ENCODE data around the gene PLPP1. TPM values are rescaled to one million over a fixed set of nuclear protein-coding genes. Genes with fewer than 3 reads are reported as not detected.

The PLPP1 gene
- polyA plus RNA-seq (2013, experiment 1 of 2): 45.6 TPM
- 48.1 TPM for polyA plus RNA-seq (2013, experiment 2 of 2)

GRCh38 chr5:55534436-55535198, at the start of gene PLPP1:
Gene PLPP1 (minus strand): TSS chr5:55534964. CDS start chr5:55534629, 335 bp downstream.
- Histone ChIP-seq H3K79me1 (replicated peaks; ENCODE audit: low read length, poor library complexity, severe bottlenecking) (peaks cover 6% of the 10 kb centered on the region), H3K4ac (ENCODE audit: low read depth in 1 of 2, low read length in 2 of 2) (peak within 1 kb of the TSS; percentile 3 to 93), H3K18ac (ENCODE audit: low read depth in 1 of 2, low read length in 2 of 2) (peak within 1 kb of the TSS; percentile 49 to 99), H3K4me3 (ENCODE audit: insufficient read depth in 1 of 2, low read depth in 1 of 2, low read length in 2 of 2) (peak within 1 kb of the TSS; percentile 85 to 91), H2AK5ac (ENCODE audit: low read length, severe bottlenecking) (no peak within 1 kb of the TSS), H3K9me3 (ENCODE audit: control insufficient read depth, low read length) (no peaks in the 10 kb centered on the region), H3K9ac (ENCODE audit: low read length) (peak within 1 kb of the TSS; percentile 79), H4K91ac (ENCODE audit: low read length) (peak within 1 kb of the TSS; percentile 31), H2BK15ac (ENCODE audit: low read depth, poor library complexity, severe bottlenecking) (no peak within 1 kb of the TSS), H3K27me3 (ENCODE audit: control insufficient read depth in 1 of 2, insufficient read depth in 1 of 2, low read length in 2 of 2) (no peaks in the 10 kb centered on the region), H2AFZ (ENCODE audit: low read depth, low read length) (peak within 1 kb of the TSS; percentile 98), H2BK120ac (ENCODE audit: low read depth, low read length) (peak within 1 kb of the TSS; percentile 12), H3K4me2 (ENCODE audit: low read length, poor library complexity, severe bottlenecking) (peak within 1 kb of the TSS; percentile 77), H2BK12ac (ENCODE audit: low read length in 2 of 2) (peak within 1 kb of the TSS in 1 of 2 experiments; percentile 97), H2BK5ac (ENCODE audit: low read depth, low read length, poor library complexity, severe bottlenecking) (peak within 1 kb of the TSS; percentile 60), H4K8ac (ENCODE audit: low read length) (peak within 1 kb of the TSS; percentile 20), H3K36me3 (ENCODE audit: control insufficient read depth in 1 of 2, insufficient read depth in 2 of 2, low read depth in 1 of 2, low read length in 2 of 2) (peaks cover 0 to 3% of the 10 kb centered on the region in 2 experiments), H3K23ac (ENCODE audit: low read length in 2 of 2) (peak within 1 kb of the TSS in 1 of 2 experiments; percentile 93), H3K4me1 (ENCODE audit: control insufficient read depth, insufficient read depth, low read depth, low read length) (peaks cover 2% of the 10 kb centered on the region), H3K27ac (ENCODE audit: low read length, poor library complexity, severe bottlenecking) (peak within 1 kb of the TSS; percentile 59), H3K14ac (ENCODE audit: low read length in 2 of 2) (peak within 1 kb of the TSS in 1 of 2 experiments; percentile 96)
- WGBS: under 1% methylated on average over 86 of the region's 91 CpGs
- DNase-seq: peak; percentile 92

- Histone ChIP-seq H2BK12ac (ENCODE audit: low read length in 2 of 2) (peak overlapping the region in 1 of 2 experiments; percentile 18), H3K4ac (ENCODE audit: low read depth in 1 of 2, low read length in 2 of 2) (peak overlapping the region in 1 of 2 experiments; percentile 81), H2BK15ac (ENCODE audit: low read depth, poor library complexity, severe bottlenecking) (no peak overlapping the region), H3K23ac (ENCODE audit: low read length in 2 of 2) (no peak overlapping the region), H3K4me1 (ENCODE audit: control insufficient read depth, insufficient read depth, low read depth, low read length) (no peaks in the 10 kb centered on the region), H2BK120ac (ENCODE audit: low read depth, low read length) (no peak overlapping the region), H3K18ac (ENCODE audit: low read depth in 1 of 2, low read length in 2 of 2) (peak overlapping the region in 1 of 2 experiments; percentile 6), H3K4me3 (ENCODE audit: insufficient read depth in 1 of 2, low read depth in 1 of 2, low read length in 2 of 2) (no peak overlapping the region), H2AK5ac (ENCODE audit: low read length, severe bottlenecking) (no peak overlapping the region), H2BK5ac (ENCODE audit: low read depth, low read length, poor library complexity, severe bottlenecking) (no peak overlapping the region), H3K9me3 (ENCODE audit: control insufficient read depth, low read length) (no peaks in the 10 kb centered on the region), H3K9ac (ENCODE audit: low read length) (no peak overlapping the region), H3K79me1 (replicated peaks; ENCODE audit: low read length, poor library complexity, severe bottlenecking) (no peaks in the 10 kb centered on the region), H3K4me2 (ENCODE audit: low read length, poor library complexity, severe bottlenecking) (no peak overlapping the region), H3K27me3 (ENCODE audit: control insufficient read depth in 1 of 2, insufficient read depth in 1 of 2, low read length in 2 of 2) (no peaks in the 10 kb centered on the region), H3K14ac (ENCODE audit: low read length in 2 of 2) (no peak overlapping the region), H4K8ac (ENCODE audit: low read length) (no peak overlapping the region), H2AFZ (ENCODE audit: low read depth, low read length) (no peak overlapping the region), H3K36me3 (ENCODE audit: control insufficient read depth in 1 of 2, insufficient read depth in 2 of 2, low read depth in 1 of 2, low read length in 2 of 2) (no peaks in the 10 kb centered on the region), H4K91ac (ENCODE audit: low read length) (no peak overlapping the region), H3K27ac (ENCODE audit: low read length, poor library complexity, severe bottlenecking) (no peak overlapping the region)
- no peak for DNase-seq
- WGBS: 94% methylated on average over 6 of the region's 9 CpGs
These were observed 48.8 kb upstream of the PLPP1 start for GRCh38 chr5:55583578-55583977.

GRCh38 chr5:55582256-55582655, 47.5 kb upstream of the PLPP1 start:
- no peak overlapping the region for H3K14ac ChIP-seq (ENCODE audit: low read length in 2 of 2)
- no peak overlapping the region for H2BK12ac ChIP-seq (ENCODE audit: low read length in 2 of 2)
- H2BK5ac ChIP-seq (ENCODE audit: low read depth, low read length, poor library complexity, severe bottlenecking): no peak overlapping the region
- no peak overlapping the region for H4K8ac ChIP-seq (ENCODE audit: low read length)
- H3K9ac ChIP-seq (ENCODE audit: low read length): no peak overlapping the region
- no peaks in the 10 kb centered on the region for H3K9me3 ChIP-seq (ENCODE audit: control insufficient read depth, low read length)
- H3K36me3 ChIP-seq (ENCODE audit: control insufficient read depth in 1 of 2, insufficient read depth in 2 of 2, low read depth in 1 of 2, low read length in 2 of 2): no peaks in the 10 kb centered on the region
- WGBS: 89% methylated on average over 2 of the region's 2 CpGs
- no peak overlapping the region for H3K4me2 ChIP-seq (ENCODE audit: low read length, poor library complexity, severe bottlenecking)
- no peak overlapping the region for H3K18ac ChIP-seq (ENCODE audit: low read depth in 1 of 2, low read length in 2 of 2)
- no peaks in the 10 kb centered on the region for H3K27me3 ChIP-seq (ENCODE audit: control insufficient read depth in 1 of 2, insufficient read depth in 1 of 2, low read length in 2 of 2)
- H2BK120ac ChIP-seq (ENCODE audit: low read depth, low read length): no peak overlapping the region
- no peak overlapping the region for H3K27ac ChIP-seq (ENCODE audit: low read length, poor library complexity, severe bottlenecking)
- H4K91ac ChIP-seq (ENCODE audit: low read length): no peak overlapping the region
- H3K4ac ChIP-seq (ENCODE audit: low read depth in 1 of 2, low read length in 2 of 2): no peak overlapping the region
- no peak overlapping the region for H2BK15ac ChIP-seq (ENCODE audit: low read depth, poor library complexity, severe bottlenecking)
- no peak for DNase-seq
- no peaks in the 10 kb centered on the region for H3K79me1 ChIP-seq (replicated peaks; ENCODE audit: low read length, poor library complexity, severe bottlenecking)
- no peaks in the 10 kb centered on the region for H3K4me1 ChIP-seq (ENCODE audit: control insufficient read depth, insufficient read depth, low read depth, low read length)
- no peak overlapping the region for H3K23ac ChIP-seq (ENCODE audit: low read length in 2 of 2)
- no peak overlapping the region for H3K4me3 ChIP-seq (ENCODE audit: insufficient read depth in 1 of 2, low read depth in 1 of 2, low read length in 2 of 2)
- no peak overlapping the region for H2AK5ac ChIP-seq (ENCODE audit: low read length, severe bottlenecking)
- no peak overlapping the region for H2AFZ ChIP-seq (ENCODE audit: low read depth, low read length)

GRCh38 chr5:55580042-55580441, 45.3 kb upstream of the PLPP1 start:
- Histone ChIP-seq H3K23ac (ENCODE audit: low read length in 2 of 2) (no peak overlapping the region), H2BK5ac (ENCODE audit: low read depth, low read length, poor library complexity, severe bottlenecking) (no peak overlapping the region), H3K36me3 (ENCODE audit: control insufficient read depth in 1 of 2, insufficient read depth in 2 of 2, low read depth in 1 of 2, low read length in 2 of 2) (no peaks in the 10 kb centered on the region), H2BK120ac (ENCODE audit: low read depth, low read length) (no peak overlapping the region), H3K18ac (ENCODE audit: low read depth in 1 of 2, low read length in 2 of 2) (no peak overlapping the region), H2AFZ (ENCODE audit: low read depth, low read length) (no peak overlapping the region), H3K9ac (ENCODE audit: low read length) (no peak overlapping the region), H3K27me3 (ENCODE audit: control insufficient read depth in 1 of 2, insufficient read depth in 1 of 2, low read length in 2 of 2) (no peaks in the 10 kb centered on the region), H3K4ac (ENCODE audit: low read depth in 1 of 2, low read length in 2 of 2) (no peak overlapping the region), H2AK5ac (ENCODE audit: low read length, severe bottlenecking) (no peak overlapping the region), H3K9me3 (ENCODE audit: control insufficient read depth, low read length) (no peaks in the 10 kb centered on the region), H3K4me3 (ENCODE audit: insufficient read depth in 1 of 2, low read depth in 1 of 2, low read length in 2 of 2) (no peak overlapping the region), H3K4me1 (ENCODE audit: control insufficient read depth, insufficient read depth, low read depth, low read length) (no peaks in the 10 kb centered on the region), H3K79me1 (replicated peaks; ENCODE audit: low read length, poor library complexity, severe bottlenecking) (no peaks in the 10 kb centered on the region), H3K14ac (ENCODE audit: low read length in 2 of 2) (peak overlapping the region in 1 of 2 experiments; percentile 41), H2BK12ac (ENCODE audit: low read length in 2 of 2) (no peak overlapping the region), H3K27ac (ENCODE audit: low read length, poor library complexity, severe bottlenecking) (no peak overlapping the region), H4K91ac (ENCODE audit: low read length) (no peak overlapping the region), H2BK15ac (ENCODE audit: low read depth, poor library complexity, severe bottlenecking) (no peak overlapping the region), H4K8ac (ENCODE audit: low read length) (no peak overlapping the region), H3K4me2 (ENCODE audit: low read length, poor library complexity, severe bottlenecking) (no peak overlapping the region)
- no peak for DNase-seq
- WGBS: 94% methylated on average over 6 of the region's 6 CpGs

Measured in mesenchymal stem cell (in vitro differentiated cells and primary cell).